HepG2 (cell line): ENCODE data around the gene SAP25. TPM values are rescaled to one million over a fixed set of nuclear protein-coding genes. Genes with fewer than 3 reads are reported as not detected.

Experiments used
- ATAC-seq: fragments of 200-7000 bp; cut with Tn5 transposase; 3 replicates; pipeline ENCODE4 v1.9.1; 2020; ENCODE audit warnings: mild to moderate bottlenecking, moderate library complexity
- BruUV-seq: library from RNA; stranded (reverse); fragments of 400-500 nt; replicated peaks from 2 replicates; lab custom pipeline; 2021; lab: Mats Ljungman, UMichigan
- CTCF ChIA-PET: fragments of 300-600 bp; formaldehyde crosslinking; extraction: SDS; loops from one replicate; lab custom pipeline; 2021; ENCODE audit warnings: low total read pairs, inconsistent platforms, low intra/inter-chr PET ratio; lab: Yijun Ruan, JAX
- POLR2A ChIA-PET: fragments of 350-600 bp; sonication (Branson Sonifier 250); formaldehyde crosslinking; loops from one replicate; lab custom pipeline; 2020; ENCODE audit warnings: antibody characterized with exemption, inconsistent platforms; lab: Yijun Ruan, JAX
- DNase-seq: peaks from one replicate; pipeline ENCODE4 v3.0.0-alpha.2; 2015; ENCODE audit warnings: low spot score
- FAIRE-seq: peaks from 3 replicates; lab custom pipeline; 2011; peaks lifted over from hg19 to GRCh38; lab: Jason Lieb, UNC
- H2AFZ ChIP-seq: one replicate; pipeline ENCODE4 v1.6.1; 2011; ENCODE audit warnings: low read length, inconsistent platforms
- H3K27ac ChIP-seq: fragments of 300-600 bp; 3 replicates; pipeline ENCODE4 v1.8.0; 2011; ENCODE audit warnings: mixed run types, mild to moderate bottlenecking, mixed read lengths, low read length, inconsistent platforms; ENCODE audit not compliant: insufficient read depth; ENCODE audit errors: extremely low read length
- H3K27me3 ChIP-seq, 2 experiments: fragments of 200-600 bp in 1 of 2; 2 replicates in 1 of 2; 3 replicates in 1 of 2; pipeline versions ENCODE4 v1.6.0 to v1.8.0; 2011; ENCODE audit warnings: low read length in 2 of 2, mild to moderate bottlenecking in 2 of 2, moderate library complexity in 2 of 2, inconsistent platforms in 1 of 2; ENCODE audit not compliant: insufficient read depth in 2 of 2, control insufficient read depth in 1 of 2
- H3K36me3 ChIP-seq, 2 experiments: fragments of 200-600 bp in 1 of 2; replicated peaks in 1 of 2; 2 replicates in 1 of 2; 3 replicates in 1 of 2; pipeline versions ENCODE4 v1.5.1 to v1.8.0; 2011; ENCODE audit warnings: low read length in 2 of 2, inconsistent platforms in 1 of 2; ENCODE audit not compliant: insufficient read depth in 2 of 2, control insufficient read depth in 1 of 2
- H3K4me1 ChIP-seq: 2 replicates; pipeline ENCODE4 v1.5.1; 2012; ENCODE audit warnings: low read length, inconsistent platforms; ENCODE audit not compliant: insufficient read depth
- H3K4me2 ChIP-seq: 2 replicates; pipeline ENCODE4 v1.6.0; 2011; ENCODE audit warnings: low read depth, low read length, inconsistent platforms
- H3K4me3 ChIP-seq, 3 experiments: fragments of 200-600 bp in 1 of 3; sonication (generic), shearing (Covaris generic) in 1 of 3; replicated peaks in 1 of 3; 2 replicates each; pipeline ENCODE4 v1.5.1; 2011 to 2016; ENCODE audit warnings: low read length in 3 of 3, inconsistent platforms in 2 of 3, low read depth in 2 of 3, mild to moderate bottlenecking in 2 of 3, control low read depth in 1 of 3, mixed read lengths in 1 of 3; ENCODE audit not compliant: insufficient read depth in 1 of 3
- H3K79me2 ChIP-seq: one replicate; pipeline ENCODE4 v1.6.1; 2011; ENCODE audit warnings: low read length, inconsistent platforms; ENCODE audit not compliant: insufficient read depth
- H3K9ac ChIP-seq: 2 replicates; pipeline ENCODE4 v1.6.0; 2011; ENCODE audit warnings: mild to moderate bottlenecking, low read depth, low read length, inconsistent platforms; ENCODE audit not compliant: insufficient read depth
- H3K9me3 ChIP-seq: 2 replicates; pipeline ENCODE4 v1.5.1; 2012; ENCODE audit warnings: mild to moderate bottlenecking, low read length
- H4K20me1 ChIP-seq: 2 replicates; pipeline ENCODE4 v1.6.0; 2011; ENCODE audit warnings: inconsistent platforms, mild to moderate bottlenecking, low read length, moderate library complexity; ENCODE audit not compliant: insufficient read depth
- AGO2 ChIP-seq: fragments of 200-400 bp; formaldehyde crosslinking; optimal IDR thresholded peaks from 2 replicates; pipeline ENCODE3; 2017; ENCODE audit warnings: mild to moderate bottlenecking, low read depth, low read length, moderate library complexity
- ARNTL ChIP-seq: sonication (generic); formaldehyde crosslinking; IDR thresholded peaks from 2 replicates; pipeline ENCODE4 v1.4.0; 2020; ENCODE audit warnings: mild to moderate bottlenecking, missing genetic modification reagents
- DRAP1 ChIP-seq: IDR thresholded peaks from 2 replicates; pipeline ENCODE4 v1.6.1; 2016; ENCODE audit warnings: missing genetic modification reagents, missing compliant biosample characterization
- KAT8 ChIP-seq: IDR thresholded peaks from 2 replicates; pipeline ENCODE4 v1.6.1; 2016; ENCODE audit warnings: missing genetic modification reagents, missing compliant biosample characterization
- NAIF1 ChIP-seq: sonication (generic); formaldehyde crosslinking; IDR thresholded peaks from 2 replicates; pipeline ENCODE4 v1.5.0; 2020; ENCODE audit warnings: mild to moderate bottlenecking, missing genetic modification reagents, borderline replicate concordance
- POLR2AphosphoS5 ChIP-seq: IDR thresholded peaks from 2 replicates; pipeline ENCODE4 v1.6.1; 2012; ENCODE audit warnings: low read depth, low read length
- RARA ChIP-seq: IDR thresholded peaks from 2 replicates; pipeline ENCODE4 v1.6.1; 2016; ENCODE audit warnings: missing genetic modification reagents, missing compliant biosample characterization
- RBFOX2 ChIP-seq: fragments of 200-400 bp; formaldehyde crosslinking; IDR thresholded peaks from 2 replicates; pipeline ENCODE4 v1.6.1; 2017; ENCODE audit warnings: low read depth, mild to moderate bottlenecking, low read length
- RXRA ChIP-seq: sonication (generic); formaldehyde crosslinking; IDR thresholded peaks from 2 replicates; pipeline ENCODE4 v1.5.1; 2020; ENCODE audit warnings: missing genetic modification reagents
- SAP130 ChIP-seq: IDR thresholded peaks from 2 replicates; pipeline ENCODE4 v1.6.1; 2016; ENCODE audit warnings: low read depth
- ZMAT3 ChIP-seq: sonication (generic); formaldehyde crosslinking; conservative IDR thresholded peaks from 2 replicates; pipeline ENCODE4 v1.7.0; 2021; ENCODE audit warnings: missing genetic modification reagents
- ZNF121 ChIP-seq: sonication (generic); formaldehyde crosslinking; IDR thresholded peaks from 2 replicates; pipeline ENCODE4 v1.5.0; 2020; ENCODE audit warnings: mild to moderate bottlenecking, missing genetic modification reagents
- ZNF331 ChIP-seq: sonication (generic); formaldehyde crosslinking; IDR thresholded peaks from 2 replicates; pipeline ENCODE4 v1.4.0; 2020; ENCODE audit warnings: missing genetic modification reagents
- ZNF33A ChIP-seq: sonication (generic); formaldehyde crosslinking; IDR thresholded peaks from 2 replicates; pipeline ENCODE4 v1.5.1; 2020; ENCODE audit warnings: missing genetic modification reagents, mild to moderate bottlenecking, moderate library complexity, borderline replicate concordance
- ZNF713 ChIP-seq: sonication (generic); formaldehyde crosslinking; IDR thresholded peaks from 2 replicates; pipeline ENCODE4 v1.4.0; 2020; ENCODE audit warnings: mild to moderate bottlenecking, missing genetic modification reagents
- WGBS: methylation state at CpG from one replicate; pipeline ENCODE4 v1.1.6; 2017; ENCODE audit warnings: low lambda C conversion rate; 5-methylcytosine and 5-hydroxymethylcytosine counted together
- in situ Hi-C: cut with HindIII; loops from 2 replicates; pipeline ENCODE4 v1.10.0; 2017; ENCODE audit warnings: low pct_unique_long_range_greater_than_20kb; ENCODE audit not compliant: extremely low pct_ligation_motif_present
- intact Hi-C: fragments of 100-400 bp; cut with micrococcal nuclease; formaldehyde crosslinking; loops from one replicate; pipeline ENCODE4 v1.10.0; 2022; ENCODE audit not compliant: unreplicated experiment
- polyA plus RNA-seq, 8 experiments: library from polyadenylated mRNA; depleted of rRNA in 3 of 8; stranded (reverse) in 7 of 8; unstranded in 1 of 8; fragments of >200 nt; fragmentation: Illumina TruSeq in 4 of 8; extraction: Trizol in 4 of 8; gene quantifications; 2 replicates each; pipeline versions ENCODE4 v1.2.1 to v1.2.3, GENCODE V29; 2011 to 2016; ENCODE audit warnings: low read depth in 4 of 8, missing spikeins in 1 of 8, mixed read lengths in 1 of 8; ENCODE audit not compliant: insufficient read depth in 1 of 8
- total RNA-seq, 5 experiments: library from RNA; depleted of rRNA; stranded (reverse); fragments of >200 nt; fragmentation: Illumina TruSeq; extraction: Trizol; gene quantifications; 2 replicates each; pipeline ENCODE4 v1.2.3, GENCODE V29; 2016; ENCODE audit warnings: low read depth in 1 of 5
- TF ChIP-seq, protein P1 (sequence below): IDR thresholded peaks from 2 replicates; pipeline ENCODE4 v1.6.1; 2018; ENCODE audit warnings: missing genetic modification reagents, mild to moderate bottlenecking, missing compliant biosample characterization
- TF ChIP-seq, protein P2 (sequence below): sonication (generic); formaldehyde crosslinking; IDR thresholded peaks from 2 replicates; pipeline ENCODE4 v1.5.1; 2020; ENCODE audit warnings: mild to moderate bottlenecking, missing genetic modification reagents, moderate library complexity
- TF ChIP-seq, protein P3 (sequence below): sonication (generic); formaldehyde crosslinking; IDR thresholded peaks from 2 replicates; pipeline ENCODE4 v1.9.0; 2022; ENCODE audit warnings: missing genetic modification reagents, mild to moderate bottlenecking, borderline replicate concordance

SAP25 gene
- total and polyA plus RNA-seq, 2 of the 13 experiments (the other 11 are each of a cell fraction or from before 2014, with no cell fraction given): 0.15 to 0.20 TPM

DNA sequence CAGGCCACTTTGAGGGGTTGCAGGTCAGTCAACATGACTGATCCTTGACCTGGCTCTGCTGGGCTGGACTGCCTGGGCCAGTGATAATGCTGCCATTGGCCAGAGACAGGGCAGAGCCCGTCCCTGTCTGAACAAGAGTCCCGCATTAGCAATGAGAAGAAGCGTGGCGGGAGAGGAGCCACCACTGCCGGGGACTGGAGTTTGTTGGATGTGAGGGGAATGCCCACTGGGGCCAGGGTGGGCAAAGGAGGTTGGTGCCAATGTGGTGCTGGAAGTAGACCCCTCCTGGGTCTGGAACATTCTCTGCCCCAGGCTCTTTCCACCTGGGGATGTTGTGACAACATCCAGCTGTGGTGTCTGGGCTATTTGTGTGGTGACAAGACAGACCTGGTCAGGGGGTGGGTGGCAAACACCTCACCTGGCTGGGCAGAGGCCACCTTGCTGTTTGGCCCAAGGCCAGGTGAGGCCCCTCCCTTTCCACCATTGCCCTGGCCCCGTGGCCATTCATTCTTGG, 7.6 kb downstream of the SAP25 start:
- ChIA-PET POLR2A (interaction anchor here (2.0 to 2.2 kb wide), 2 partner anchors 19 to 20 kb away, joined by 5 to 7 read pairs; partner anchors contain the start of genes FBXO24 and LRCH4), CTCF (no interaction called here)
- no peaks in the 10 kb centered on the region for H3K9me3 ChIP-seq
- peaks cover 2% of the 10 kb centered on the region for H3K79me2 ChIP-seq
- FAIRE-seq (no peak), DNase-seq (no peak), ATAC-seq (no peak)
- H3K4me2 ChIP-seq: 0 out of 2 replicates have a peak overlapping the region, but pooled peaks have one; percentile 16
- no peak overlapping the region for H2AFZ ChIP-seq
- peaks cover 27 to 46% of the 10 kb centered on the region in 2 experiments for H3K36me3 ChIP-seq
- WGBS: 61% methylated on average over 5 of the region's 6 CpGs
- in situ Hi-C loops: loop anchor here (5.0 kb wide), 1 partner anchor 79 kb away; no protein-coding TSS in a partner anchor
- no peaks in the 10 kb centered on the region for H3K27me3 ChIP-seq
- intact Hi-C loops: no loop called here
- TSS peak; percentile 15 for BruUV-seq
- peaks cover 100% of the 10 kb centered on the region for H3K4me1 ChIP-seq
- H4K20me1 ChIP-seq: peaks cover 14% of the 10 kb centered on the region; the same call in 1 of the 2 replicates
- H3K4me3 ChIP-seq: no peak overlapping the region; a peak in 1 of 6 replicates
- H3K9ac ChIP-seq: peak overlapping the region; percentile 73; the same call in 1 of the 2 replicates
- peak overlapping the region; percentile 99 for H3K27ac ChIP-seq
- TF ChIP-seq, protein P1, sequence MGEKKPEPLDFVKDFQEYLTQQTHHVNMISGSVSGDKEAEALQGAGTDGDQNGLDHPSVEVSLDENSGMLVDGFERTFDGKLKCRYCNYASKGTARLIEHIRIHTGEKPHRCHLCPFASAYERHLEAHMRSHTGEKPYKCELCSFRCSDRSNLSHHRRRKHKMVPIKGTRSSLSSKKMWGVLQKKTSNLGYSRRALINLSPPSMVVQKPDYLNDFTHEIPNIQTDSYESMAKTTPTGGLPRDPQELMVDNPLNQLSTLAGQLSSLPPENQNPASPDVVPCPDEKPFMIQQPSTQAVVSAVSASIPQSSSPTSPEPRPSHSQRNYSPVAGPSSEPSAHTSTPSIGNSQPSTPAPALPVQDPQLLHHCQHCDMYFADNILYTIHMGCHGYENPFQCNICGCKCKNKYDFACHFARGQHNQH (CRISPR knock-in tag): peak; percentile 37; the same call in 1 of the 2 replicates
- no peak for TF ChIP-seq NAIF1
- TF ChIP-seq, protein P2, sequence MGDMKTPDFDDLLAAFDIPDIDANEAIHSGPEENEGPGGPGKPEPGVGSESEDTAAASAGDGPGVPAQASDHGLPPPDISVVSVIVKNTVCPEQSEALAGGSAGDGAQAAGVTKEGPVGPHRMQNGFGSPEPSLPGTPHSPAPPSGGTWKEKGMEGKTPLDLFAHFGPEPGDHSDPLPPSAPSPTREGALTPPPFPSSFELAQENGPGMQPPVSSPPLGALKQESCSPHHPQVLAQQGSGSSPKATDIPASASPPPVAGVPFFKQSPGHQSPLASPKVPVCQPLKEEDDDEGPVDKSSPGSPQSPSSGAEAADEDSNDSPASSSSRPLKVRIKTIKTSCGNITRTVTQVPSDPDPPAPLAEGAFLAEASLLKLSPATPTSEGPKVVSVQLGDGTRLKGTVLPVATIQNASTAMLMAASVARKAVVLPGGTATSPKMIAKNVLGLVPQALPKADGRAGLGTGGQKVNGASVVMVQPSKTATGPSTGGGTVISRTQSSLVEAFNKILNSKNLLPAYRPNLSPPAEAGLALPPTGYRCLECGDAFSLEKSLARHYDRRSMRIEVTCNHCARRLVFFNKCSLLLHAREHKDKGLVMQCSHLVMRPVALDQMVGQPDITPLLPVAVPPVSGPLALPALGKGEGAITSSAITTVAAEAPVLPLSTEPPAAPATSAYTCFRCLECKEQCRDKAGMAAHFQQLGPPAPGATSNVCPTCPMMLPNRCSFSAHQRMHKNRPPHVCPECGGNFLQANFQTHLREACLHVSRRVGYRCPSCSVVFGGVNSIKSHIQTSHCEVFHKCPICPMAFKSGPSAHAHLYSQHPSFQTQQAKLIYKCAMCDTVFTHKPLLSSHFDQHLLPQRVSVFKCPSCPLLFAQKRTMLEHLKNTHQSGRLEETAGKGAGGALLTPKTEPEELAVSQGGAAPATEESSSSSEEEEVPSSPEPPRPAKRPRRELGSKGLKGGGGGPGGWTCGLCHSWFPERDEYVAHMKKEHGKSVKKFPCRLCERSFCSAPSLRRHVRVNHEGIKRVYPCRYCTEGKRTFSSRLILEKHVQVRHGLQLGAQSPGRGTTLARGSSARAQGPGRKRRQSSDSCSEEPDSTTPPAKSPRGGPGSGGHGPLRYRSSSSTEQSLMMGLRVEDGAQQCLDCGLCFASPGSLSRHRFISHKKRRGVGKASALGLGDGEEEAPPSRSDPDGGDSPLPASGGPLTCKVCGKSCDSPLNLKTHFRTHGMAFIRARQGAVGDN: peak; percentile 83
- peak; percentile 16; the same call in 1 of the 2 replicates for TF ChIP-seq RXRA (CRISPR knock-in tag)
- TF ChIP-seq ZNF331: 0 out of 2 replicates have a peak, but pooled peaks have one; percentile 20
- peak; percentile 41 for TF ChIP-seq POLR2AphosphoS5
- 0 out of 2 replicates have a peak, but pooled peaks have one; percentile 28 for TF ChIP-seq ARNTL (CRISPR knock-in tag)
- TF ChIP-seq ZMAT3 (CRISPR knock-in tag): no peak
- peak; percentile 93 for TF ChIP-seq AGO2
- no peak for TF ChIP-seq ZNF713
- 0 out of 2 replicates have a peak, but pooled peaks have one; percentile 19 for TF ChIP-seq SAP130 (CRISPR knock-in tag)
- no peak for TF ChIP-seq DRAP1 (CRISPR knock-in tag)
- no peak for TF ChIP-seq ZNF33A
- TF ChIP-seq RARA (CRISPR knock-in tag): peak; percentile 37; the same call in 1 of the 2 replicates
- TF ChIP-seq, protein P3, sequence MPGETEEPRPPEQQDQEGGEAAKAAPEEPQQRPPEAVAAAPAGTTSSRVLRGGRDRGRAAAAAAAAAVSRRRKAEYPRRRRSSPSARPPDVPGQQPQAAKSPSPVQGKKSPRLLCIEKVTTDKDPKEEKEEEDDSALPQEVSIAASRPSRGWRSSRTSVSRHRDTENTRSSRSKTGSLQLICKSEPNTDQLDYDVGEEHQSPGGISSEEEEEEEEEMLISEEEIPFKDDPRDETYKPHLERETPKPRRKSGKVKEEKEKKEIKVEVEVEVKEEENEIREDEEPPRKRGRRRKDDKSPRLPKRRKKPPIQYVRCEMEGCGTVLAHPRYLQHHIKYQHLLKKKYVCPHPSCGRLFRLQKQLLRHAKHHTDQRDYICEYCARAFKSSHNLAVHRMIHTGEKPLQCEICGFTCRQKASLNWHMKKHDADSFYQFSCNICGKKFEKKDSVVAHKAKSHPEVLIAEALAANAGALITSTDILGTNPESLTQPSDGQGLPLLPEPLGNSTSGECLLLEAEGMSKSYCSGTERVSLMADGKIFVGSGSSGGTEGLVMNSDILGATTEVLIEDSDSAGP: no peak
- TF ChIP-seq RBFOX2: peak; percentile 56; the same call in 1 of the 2 replicates
- TF ChIP-seq KAT8 (CRISPR knock-in tag): 0 out of 2 replicates have a peak, but pooled peaks have one; percentile 4
- peak; percentile 98 for TF ChIP-seq ZNF121 (CRISPR knock-in tag)
